Measurements from ENCODE around the gene DECR2.
"Not testable (repeated sequence)": the region's sequence is repeated elsewhere in the genome, so short reads cannot be mapped to it uniquely, and the experiment has no call there.

The DECR2 gene

DNA sequence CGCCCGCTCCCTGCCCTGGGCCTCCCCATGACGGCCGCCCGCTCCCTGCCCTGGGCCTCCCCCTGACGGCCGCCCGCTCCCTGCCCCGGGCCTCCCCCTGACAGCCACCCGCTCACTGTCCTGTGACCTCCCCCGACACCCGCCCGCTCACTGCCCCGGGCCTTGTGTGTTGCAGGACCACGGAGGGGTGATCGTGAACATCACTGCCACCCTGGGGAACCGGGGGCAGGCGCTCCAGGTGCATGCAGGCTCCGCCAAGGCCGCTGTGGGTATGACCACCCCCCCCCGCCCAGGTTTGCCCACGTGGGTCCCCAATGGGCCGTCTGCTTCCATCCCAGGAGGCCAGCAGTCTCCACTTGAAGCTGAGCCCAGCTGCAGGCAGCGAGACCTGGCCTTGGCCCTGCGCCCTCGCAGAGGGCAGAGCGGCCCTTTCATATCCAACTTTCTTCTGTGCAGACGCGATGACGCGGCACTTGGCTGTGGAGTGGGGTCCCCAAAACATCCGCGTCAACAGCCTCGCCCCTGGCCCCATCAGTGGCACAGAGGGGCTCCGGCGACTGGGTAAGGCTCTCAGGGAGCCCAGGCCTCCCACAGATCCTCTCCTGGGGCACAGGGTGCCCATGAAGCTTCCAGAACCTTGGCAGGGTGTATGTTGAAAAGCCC lies 9.0 kb downstream of the DECR2 start:
- no peak overlapping the region for H2BK15ac ChIP-seq (ENCODE audit: low read depth, poor library complexity, severe bottlenecking)
- H2BK12ac ChIP-seq (ENCODE audit: low read length in 2 of 2) = no peak overlapping the region
- no peak overlapping the region for H3K4ac ChIP-seq (ENCODE audit: low read depth in 1 of 2, low read length in 2 of 2)
- no peak overlapping the region for H2AFZ ChIP-seq (ENCODE audit: low read depth, low read length)
- H3K4me1 ChIP-seq (ENCODE audit: control insufficient read depth, insufficient read depth, low read depth, low read length) = peaks cover 8% of the 10 kb centered on the region
- no peak overlapping the region for H3K14ac ChIP-seq (ENCODE audit: low read length in 2 of 2)
- H3K9me3 ChIP-seq (ENCODE audit: control insufficient read depth, low read length) = no peaks in the 10 kb centered on the region
- H4K8ac ChIP-seq (ENCODE audit: low read length) = no peak overlapping the region
- no peak for DNase-seq
- no peak overlapping the region for H3K18ac ChIP-seq (ENCODE audit: low read depth in 1 of 2, low read length in 2 of 2)
- H3K27me3 ChIP-seq (ENCODE audit: control insufficient read depth in 1 of 2, insufficient read depth in 1 of 2, low read length in 2 of 2) = no peaks in the 10 kb centered on the region
- no peak overlapping the region for H3K23ac ChIP-seq (ENCODE audit: low read length in 2 of 2)
- no peak overlapping the region for H2BK5ac ChIP-seq (ENCODE audit: low read depth, low read length, poor library complexity, severe bottlenecking)
- H3K79me1 ChIP-seq (replicated peaks; ENCODE audit: low read length, poor library complexity, severe bottlenecking) = no peaks in the 10 kb centered on the region
- no peak overlapping the region for H2AK5ac ChIP-seq (ENCODE audit: low read length, severe bottlenecking)
- no peak overlapping the region for H4K91ac ChIP-seq (ENCODE audit: low read length)
- H3K27ac ChIP-seq (ENCODE audit: low read length, poor library complexity, severe bottlenecking) = no peak overlapping the region
- H3K9ac ChIP-seq (ENCODE audit: low read length) = no peak overlapping the region
- WGBS = 94% methylated on average over 36 of the region's 36 CpGs
- peaks cover 24 to 38% of the 10 kb centered on the region in 2 experiments for H3K36me3 ChIP-seq (ENCODE audit: control insufficient read depth in 1 of 2, insufficient read depth in 2 of 2, low read depth in 1 of 2, low read length in 2 of 2)
- no peak overlapping the region for H2BK120ac ChIP-seq (ENCODE audit: low read depth, low read length)
- H3K4me3 ChIP-seq (ENCODE audit: insufficient read depth in 1 of 2, low read depth in 1 of 2, low read length in 2 of 2) = no peak overlapping the region
- H3K4me2 ChIP-seq (ENCODE audit: low read length, poor library complexity, severe bottlenecking) = no peak overlapping the region

- no peak overlapping the region for H2BK120ac ChIP-seq (ENCODE audit: low read depth, low read length)
- H2AK5ac ChIP-seq (ENCODE audit: low read length, severe bottlenecking) = no peak overlapping the region
- H3K4me2 ChIP-seq (ENCODE audit: low read length, poor library complexity, severe bottlenecking) = no peak overlapping the region
- no peak overlapping the region for H3K27ac ChIP-seq (ENCODE audit: low read length, poor library complexity, severe bottlenecking)
- peaks cover 6% of the 10 kb centered on the region for H3K4me1 ChIP-seq (ENCODE audit: control insufficient read depth, insufficient read depth, low read depth, low read length)
- no peak overlapping the region for H2BK15ac ChIP-seq (ENCODE audit: low read depth, poor library complexity, severe bottlenecking)
- H3K4ac ChIP-seq (ENCODE audit: low read depth in 1 of 2, low read length in 2 of 2) = no peak overlapping the region
- WGBS = 97% methylated on average over 26 of the region's 26 CpGs
- H3K14ac ChIP-seq (ENCODE audit: low read length in 2 of 2) = no peak overlapping the region
- DNase-seq = no peak
- no peak overlapping the region for H3K18ac ChIP-seq (ENCODE audit: low read depth in 1 of 2, low read length in 2 of 2)
- peaks cover 24 to 33% of the 10 kb centered on the region in 2 experiments for H3K36me3 ChIP-seq (ENCODE audit: control insufficient read depth in 1 of 2, insufficient read depth in 2 of 2, low read depth in 1 of 2, low read length in 2 of 2)
- H3K27me3 ChIP-seq (ENCODE audit: control insufficient read depth in 1 of 2, insufficient read depth in 1 of 2, low read length in 2 of 2) = no peaks in the 10 kb centered on the region
- H3K9ac ChIP-seq (ENCODE audit: low read length) = no peak overlapping the region
- no peak overlapping the region for H2BK5ac ChIP-seq (ENCODE audit: low read depth, low read length, poor library complexity, severe bottlenecking)
- H3K9me3 ChIP-seq (ENCODE audit: control insufficient read depth, low read length) = no peaks in the 10 kb centered on the region
- H3K23ac ChIP-seq (ENCODE audit: low read length in 2 of 2) = no peak overlapping the region
- H4K91ac ChIP-seq (ENCODE audit: low read length) = no peak overlapping the region
- no peak overlapping the region for H2AFZ ChIP-seq (ENCODE audit: low read depth, low read length)
- no peak overlapping the region for H2BK12ac ChIP-seq (ENCODE audit: low read length in 2 of 2)
- H3K4me3 ChIP-seq (ENCODE audit: insufficient read depth in 1 of 2, low read depth in 1 of 2, low read length in 2 of 2) = no peak overlapping the region
- H3K79me1 ChIP-seq (replicated peaks; ENCODE audit: low read length, poor library complexity, severe bottlenecking) = no peaks in the 10 kb centered on the region
- no peak overlapping the region for H4K8ac ChIP-seq (ENCODE audit: low read length)
Measured at GRCh38 chr16:411576-412265, 10.0 kb downstream of the DECR2 start.

DNA sequence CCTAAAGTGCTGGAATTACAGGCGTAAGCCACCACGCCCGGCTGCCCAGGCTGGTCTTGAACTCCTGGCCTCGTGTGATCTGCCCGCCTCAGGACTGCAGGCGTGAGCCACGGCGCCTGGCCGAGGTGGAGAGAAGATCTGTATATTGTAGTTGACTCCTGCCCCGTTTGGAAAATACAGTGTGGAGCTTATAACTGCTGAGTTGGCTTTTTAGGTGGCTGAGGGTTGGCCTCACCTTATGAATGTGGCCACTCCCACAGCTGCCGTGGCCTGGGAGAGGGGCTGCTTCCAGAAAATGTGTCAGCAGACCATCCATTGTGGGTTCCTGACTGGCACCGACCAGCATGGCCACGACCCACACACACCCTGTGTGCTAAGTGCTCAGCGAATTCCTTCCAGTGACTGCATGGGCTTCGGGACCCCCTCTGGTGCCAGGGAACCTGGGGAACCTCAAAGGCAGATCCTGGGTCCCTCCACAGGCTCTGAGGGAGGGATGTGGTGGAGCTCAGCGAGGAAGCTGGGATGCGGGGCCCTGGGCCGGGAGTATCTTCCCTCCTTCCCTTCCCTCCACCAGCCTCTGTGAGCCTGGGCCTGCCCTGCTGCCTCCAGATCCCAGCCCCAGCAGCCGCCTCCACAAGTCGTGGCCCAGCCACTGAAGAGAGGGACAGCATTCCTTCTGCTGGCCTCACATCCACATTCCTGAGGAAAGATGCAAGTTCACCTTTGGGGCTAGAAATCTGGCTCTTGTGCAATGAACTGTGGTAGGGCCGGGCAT lies 12.9 kb downstream of the DECR2 start:
- Histone ChIP-seq H3K4me3 (ENCODE audit: insufficient read depth in 1 of 2, low read depth in 1 of 2, low read length in 2 of 2) (no peak overlapping the region), H3K27me3 (ENCODE audit: control insufficient read depth in 1 of 2, insufficient read depth in 1 of 2, low read length in 2 of 2) (no peaks in the 10 kb centered on the region), H3K27ac (ENCODE audit: low read length, poor library complexity, severe bottlenecking) (no peak overlapping the region), H3K9me3 (ENCODE audit: control insufficient read depth, low read length) (no peaks in the 10 kb centered on the region), H3K36me3 (ENCODE audit: control insufficient read depth in 1 of 2, insufficient read depth in 2 of 2, low read depth in 1 of 2, low read length in 2 of 2) (peaks cover 21 to 24% of the 10 kb centered on the region in 2 experiments), H4K8ac (ENCODE audit: low read length) (no peak overlapping the region), H3K18ac (ENCODE audit: low read depth in 1 of 2, low read length in 2 of 2) (no peak overlapping the region), H2BK5ac (ENCODE audit: low read depth, low read length, poor library complexity, severe bottlenecking) (no peak overlapping the region), H2AFZ (ENCODE audit: low read depth, low read length) (no peak overlapping the region), H2AK5ac (ENCODE audit: low read length, severe bottlenecking) (no peak overlapping the region), H4K91ac (ENCODE audit: low read length) (no peak overlapping the region), H3K4me2 (ENCODE audit: low read length, poor library complexity, severe bottlenecking) (no peak overlapping the region), H2BK120ac (ENCODE audit: low read depth, low read length) (no peak overlapping the region), H2BK15ac (ENCODE audit: low read depth, poor library complexity, severe bottlenecking) (no peak overlapping the region), H3K9ac (ENCODE audit: low read length) (no peak overlapping the region), H3K4me1 (ENCODE audit: control insufficient read depth, insufficient read depth, low read depth, low read length) (peaks cover 6% of the 10 kb centered on the region), H3K4ac (ENCODE audit: low read depth in 1 of 2, low read length in 2 of 2) (no peak overlapping the region), H3K14ac (ENCODE audit: low read length in 2 of 2) (no peak overlapping the region), H3K23ac (ENCODE audit: low read length in 2 of 2) (no peak overlapping the region), H3K79me1 (replicated peaks; ENCODE audit: low read length, poor library complexity, severe bottlenecking) (no peaks in the 10 kb centered on the region), H2BK12ac (ENCODE audit: low read length in 2 of 2) (no peak overlapping the region)
- no peak for DNase-seq
- WGBS = 95% methylated on average over 21 of the region's 21 CpGs

- not testable (repeated sequence) for H2BK12ac ChIP-seq (ENCODE audit: low read length in 2 of 2); DNase-seq; H3K9me3 ChIP-seq (ENCODE audit: control insufficient read depth, low read length); H2AFZ ChIP-seq (ENCODE audit: low read depth, low read length); H3K9ac ChIP-seq (ENCODE audit: low read length); H3K27ac ChIP-seq (ENCODE audit: low read length, poor library complexity, severe bottlenecking); H2AK5ac ChIP-seq (ENCODE audit: low read length, severe bottlenecking); H3K23ac ChIP-seq (ENCODE audit: low read length in 2 of 2); H3K18ac ChIP-seq (ENCODE audit: low read depth in 1 of 2, low read length in 2 of 2); H4K91ac ChIP-seq (ENCODE audit: low read length); H2BK120ac ChIP-seq (ENCODE audit: low read depth, low read length); H3K27me3 ChIP-seq (ENCODE audit: control insufficient read depth in 1 of 2, insufficient read depth in 1 of 2, low read length in 2 of 2); H3K4me3 ChIP-seq (ENCODE audit: insufficient read depth in 1 of 2, low read depth in 1 of 2, low read length in 2 of 2); H3K79me1 ChIP-seq (replicated peaks; ENCODE audit: low read length, poor library complexity, severe bottlenecking); H3K4ac ChIP-seq (ENCODE audit: low read depth in 1 of 2, low read length in 2 of 2); H3K4me2 ChIP-seq (ENCODE audit: low read length, poor library complexity, severe bottlenecking); H3K14ac ChIP-seq (ENCODE audit: low read length in 2 of 2); H3K4me1 ChIP-seq (ENCODE audit: control insufficient read depth, insufficient read depth, low read depth, low read length); H4K8ac ChIP-seq (ENCODE audit: low read length); H2BK5ac ChIP-seq (ENCODE audit: low read depth, low read length, poor library complexity, severe bottlenecking); H2BK15ac ChIP-seq (ENCODE audit: low read depth, poor library complexity, severe bottlenecking)
- H3K36me3 ChIP-seq (ENCODE audit: control insufficient read depth in 1 of 2, insufficient read depth in 2 of 2, low read depth in 1 of 2, low read length in 2 of 2) = peaks cover 17 to 19% of the 10 kb centered on the region in 2 experiments
- 88% methylated on average over 3 of the region's 3 CpGs for WGBS
Measured at GRCh38 chr16:415170-415498, 13.4 kb downstream of the DECR2 start.

Data from mesenchymal stem cell (in vitro differentiated cells and primary cell).